T-cell (primary cell): ENCODE measurements around the gene SORL1. TPM values are rescaled to one million over a fixed set of nuclear protein-coding genes. Genes with fewer than 3 reads are reported as not detected.
A peak's percentile ranks its signal among the peaks of the same experiment; 100 is the strongest.

Source experiments
- ATAC-seq, 4 experiments: fragments of 200-7000 bp in 3 of 4; fragments of 150-1000 bp in 1 of 4; cut with Tn5 transposase; replicated peaks in 1 of 4; 1 replicate in 3 of 4; 2 replicates in 1 of 4; pipeline ENCODE4 v1.10.0; 2021; ENCODE audit warnings: moderate library complexity in 3 of 4, mild to moderate bottlenecking in 2 of 4, moderate number of reproducible peaks in 1 of 4
- CTCF ChIA-PET, 2 donors: fragments of 300-600 bp; sonication (Branson Sonifier 250); formaldehyde crosslinking; loops; one replicate each; lab custom pipeline; 2022; ENCODE audit warnings: antibody characterized with exemption in 2 of 2; lab: Charles Lee
- POLR2A ChIA-PET, 2 donors: fragments of 300-600 bp; sonication (Branson Sonifier 250); formaldehyde crosslinking; loops; one replicate each; lab custom pipeline; 2022; ENCODE audit warnings: antibody characterized with exemption in 2 of 2; lab: Charles Lee
- DNase-seq, 35 experiments: peaks; one replicate each; pipeline versions ENCODE4 v3.0.0 to v3.0.0-alpha.2; 2013 to 2023
- H3K27ac ChIP-seq: one replicate; pipeline ENCODE4 v1.5.1; 2013; ENCODE audit warnings: low read length
- H3K27me3 ChIP-seq, 2 experiments: replicated peaks in 1 of 2; 1 replicate in 1 of 2; 2 replicates in 1 of 2; pipeline versions ENCODE4 v1.6.1 to v1.7.0; 2013; ENCODE audit warnings: low read length in 1 of 2, mixed read lengths in 1 of 2; ENCODE audit not compliant: control insufficient read depth in 2 of 2, insufficient read depth in 2 of 2; ENCODE audit errors: extremely low read depth in 1 of 2
- H3K36me3 ChIP-seq, 2 donors: 1 replicate in 1 of 2; 2 replicates in 1 of 2; pipeline versions ENCODE4 v1.6.1 to v1.7.0; 2013; ENCODE audit warnings: low read length in 1 of 2; ENCODE audit not compliant: control insufficient read depth in 2 of 2, insufficient read depth in 1 of 2; ENCODE audit errors: extremely low read depth in 1 of 2
- H3K4me1 ChIP-seq, 2 experiments: 1 replicate in 1 of 2; 2 replicates in 1 of 2; pipeline versions ENCODE4 v1.6.1 to v1.7.0; 2013; ENCODE audit warnings: low read length in 2 of 2, mixed read lengths in 1 of 2; ENCODE audit not compliant: insufficient read depth in 2 of 2, control insufficient read depth in 1 of 2; ENCODE audit errors: extremely low read depth in 1 of 2
- H3K4me3 ChIP-seq, 2 donors: 1 replicate in 1 of 2; 2 replicates in 1 of 2; pipeline versions ENCODE4 v1.5.1 to v1.7.0; 2013; ENCODE audit warnings: mild to moderate bottlenecking in 2 of 2, low read length in 1 of 2, moderate library complexity in 1 of 2; ENCODE audit not compliant: control insufficient read depth in 1 of 2; ENCODE audit errors: extremely low read depth in 1 of 2
- H3K9me3 ChIP-seq: 2 replicates; pipeline ENCODE4 v1.7.0; 2013
- H3K27ac Mint-ChIP-seq, 2 donors: one replicate each; pipeline ENCODE4 v1.8.0; 2020 to 2021; ENCODE audit warnings: mild to moderate bottlenecking in 2 of 2, mixed read lengths in 2 of 2
- H3K27me3 Mint-ChIP-seq, 2 donors: one replicate each; pipeline ENCODE4 v1.8.0; 2021 to 2022; ENCODE audit warnings: mixed read lengths in 2 of 2
- H3K36me3 Mint-ChIP-seq: one replicate; pipeline ENCODE4 v1.8.0; 2021; ENCODE audit warnings: mixed read lengths
- H3K4me1 Mint-ChIP-seq, 3 donors: one replicate each; pipeline ENCODE4 v1.8.0; 2020 to 2022; ENCODE audit warnings: mixed read lengths in 3 of 3, mild to moderate bottlenecking in 1 of 3
- H3K4me3 Mint-ChIP-seq, 3 donors: one replicate each; pipeline ENCODE4 v1.8.0; 2020 to 2022; ENCODE audit warnings: mild to moderate bottlenecking in 3 of 3, mixed read lengths in 3 of 3, moderate library complexity in 3 of 3
- H3K9me3 Mint-ChIP-seq, 3 donors: one replicate each; pipeline ENCODE4 v1.8.0; 2020 to 2022; ENCODE audit warnings: mixed read lengths in 3 of 3
- WGBS: methylation state at CpG from one replicate; pipeline ENCODE4 v1.1.5; 2013; ENCODE audit warnings: missing lambda C conversion rate; ENCODE audit not compliant: insufficient coverage; 5-methylcytosine and 5-hydroxymethylcytosine counted together
- total RNA-seq, 35 experiments: library from RNA in 6 of 35; stranded (reverse) in 6 of 35; fragments of 120-200 nt in 1 of 35; gene quantifications; one replicate each; pipeline versions ENCODE4 v1.2.1 to v1.2.4 and lab custom pipeline; 2013 to 2026

The SORL1 gene
- total RNA-seq, 5 donors from 2014 or later (not counting 1 experiment from before 2014, with no cell fraction given) = 361 to 422 (median 392) TPM

DNA sequence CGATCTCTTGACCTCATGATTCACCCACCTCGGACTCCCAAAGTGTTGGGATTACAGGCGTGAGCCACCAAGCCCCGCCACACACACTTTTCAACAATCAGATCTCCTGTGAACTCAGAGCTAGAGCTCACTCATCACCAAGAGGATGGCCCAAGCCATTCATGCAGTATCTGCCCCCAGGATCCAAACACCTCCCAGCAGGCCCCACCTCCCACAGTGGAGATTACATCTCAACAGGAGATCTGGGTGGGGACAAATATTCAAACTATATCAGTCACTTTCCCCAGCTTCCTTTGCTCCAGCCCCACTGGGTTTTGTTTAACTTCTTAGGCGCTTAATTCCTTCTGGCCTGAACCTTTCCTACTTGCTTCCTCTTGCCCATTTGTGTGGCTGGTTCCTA lies 26.3 kb upstream of the SORL1 start:
- H3K36me3 ChIP-seq = no peaks in the 10 kb centered on the region
- H3K27ac ChIP-seq = no peak overlapping the region
- H3K27me3 ChIP-seq = no peaks in the 10 kb centered on the region
- Mint-ChIP-seq H3K9me3 (no peaks in the 10 kb centered on the region), H3K4me3 (no peak overlapping the region), H3K36me3 (peaks cover 19% of the 10 kb centered on the region), H3K27ac (peak overlapping the region; percentile 46 to 56), H3K4me1 (peaks cover 63 to 74% (median 64%) of the 10 kb centered on the region in 3 donors), H3K27me3 (no peaks in the 10 kb centered on the region)
- ChIA-PET POLR2A (interaction anchor here in 1 of 2 donors (0.6 to 0.7 kb wide), 2 partner anchors 9 to 125 kb away, joined by 3 to 7 read pairs; no protein-coding TSS in a partner anchor), CTCF (no interaction called here)
- 100% methylated on average over 4 of the region's 5 CpGs for WGBS
- DNase-seq (no peak), ATAC-seq (no peak)
- H3K9me3 ChIP-seq = no peaks in the 10 kb centered on the region
- no peak overlapping the region for H3K4me3 ChIP-seq
- peaks cover 5 to 13% of the 10 kb centered on the region in 2 experiments for H3K4me1 ChIP-seq

DNA sequence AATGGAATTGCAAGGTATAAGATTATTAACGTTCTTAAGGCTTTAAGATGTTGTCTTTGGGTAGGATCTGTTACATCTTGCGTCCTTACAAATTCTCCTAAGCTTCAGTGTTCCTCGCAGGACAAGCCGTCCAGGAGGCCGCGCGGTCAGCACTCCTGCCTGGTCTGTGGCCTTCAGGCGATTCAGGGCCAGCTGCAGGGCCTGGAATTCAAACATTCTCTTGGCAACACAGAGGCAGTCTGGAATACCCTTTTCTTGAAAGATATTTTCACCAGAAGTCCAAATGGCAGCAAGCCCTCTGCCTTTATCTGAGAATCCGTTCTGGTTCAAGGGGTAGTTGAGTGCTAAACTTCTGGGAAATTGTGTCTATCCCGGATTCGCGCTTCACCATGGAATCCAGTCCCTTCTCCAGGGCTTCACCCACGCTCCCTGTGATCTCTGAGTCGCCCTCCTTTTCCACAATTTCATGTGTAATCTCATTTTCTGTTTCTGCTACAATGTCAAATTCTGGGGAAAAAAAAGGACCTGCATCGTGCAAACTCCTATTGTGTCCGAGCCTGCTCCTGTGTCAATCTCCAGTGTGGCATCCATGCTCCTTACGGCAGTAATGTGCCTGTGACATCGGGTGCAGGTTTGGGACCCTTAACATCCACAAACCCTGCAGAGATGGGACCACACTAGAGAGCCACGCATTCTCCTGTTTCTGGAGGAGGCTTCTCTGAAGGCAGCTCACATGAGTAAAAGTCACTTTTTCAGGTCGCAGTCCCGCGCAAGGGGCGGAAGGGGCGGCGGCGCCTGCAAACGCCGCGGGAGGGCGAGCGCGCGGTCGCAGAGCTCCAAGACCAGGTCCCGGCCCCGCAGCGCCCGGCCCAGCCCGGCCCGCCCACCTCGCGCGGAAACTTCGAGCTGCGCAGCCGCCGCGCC lies 25.4 kb upstream of the SORL1 start:
- Mint-ChIP-seq H3K4me3 (peak overlapping the region; percentile 64 to 73 (median 65)), H3K9me3 (no peaks in the 10 kb centered on the region), H3K27me3 (no peaks in the 10 kb centered on the region), H3K27ac (peak overlapping the region; percentile 30 to 46), H3K4me1 (peaks cover 56 to 67% (median 61%) of the 10 kb centered on the region in 3 donors), H3K36me3 (peaks cover 22% of the 10 kb centered on the region)
- ChIA-PET POLR2A (interaction anchor here (0.6 to 1.4 kb wide), 3 partner anchors 24 to 112 kb away, joined by 3 to 7 read pairs (median 6); no protein-coding TSS in a partner anchor), CTCF (interaction anchor here (0.5 to 1.7 kb wide), 13 partner anchors 8 to 150 kb away, joined by 3 to 9 read pairs (median 3); no protein-coding TSS in a partner anchor)
- Histone ChIP-seq H3K27ac (no peak overlapping the region), H3K4me3 (peak overlapping the region; percentile 2 to 35), H3K9me3 (no peaks in the 10 kb centered on the region), H3K36me3 (no peaks in the 10 kb centered on the region), H3K27me3 (no peaks in the 10 kb centered on the region), H3K4me1 (peaks cover 5 to 12% of the 10 kb centered on the region in 2 experiments)
- DNase-seq (peak in 29 of 35 experiments; percentile 12 to 63 (median 36)), ATAC-seq (peak; percentile 78 to 91 (median 82))
- 26% methylated on average over 35 of the region's 48 CpGs for WGBS

DNA sequence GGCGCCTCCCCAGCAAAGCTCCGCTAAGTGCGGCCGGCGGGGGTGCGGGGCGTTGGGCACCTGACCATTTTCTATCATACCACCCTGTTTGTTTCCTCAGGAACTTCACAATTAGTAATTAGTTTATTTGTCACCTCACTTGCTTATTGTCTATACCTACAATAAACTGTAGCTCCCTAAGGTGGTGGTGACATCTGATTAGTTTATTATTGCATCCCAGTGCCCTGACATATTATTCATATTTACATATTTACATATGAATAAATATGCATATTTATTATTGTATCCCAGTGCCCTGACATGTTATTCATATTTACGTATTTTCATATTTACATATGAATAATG lies 24.7 kb upstream of the SORL1 start:
- ATAC-seq (no peak), DNase-seq (peak in 1 of 35 experiments; percentile 30)
- ChIA-PET CTCF (interaction anchor here (0.5 to 1.7 kb wide), 13 partner anchors 8 to 150 kb away, joined by 3 to 9 read pairs (median 3); no protein-coding TSS in a partner anchor), POLR2A (interaction anchor here (0.5 to 1.4 kb wide), 4 partner anchors 18 to 112 kb away, joined by 3 to 7 read pairs (median 5); no protein-coding TSS in a partner anchor)
- Mint-ChIP-seq H3K9me3 (no peaks in the 10 kb centered on the region), H3K27ac (no peak overlapping the region), H3K36me3 (peaks cover 24% of the 10 kb centered on the region), H3K4me1 (peaks cover 52 to 62% (median 57%) of the 10 kb centered on the region in 3 donors), H3K27me3 (no peaks in the 10 kb centered on the region), H3K4me3 (peak overlapping the region; percentile 26 to 73 (median 55))
- Histone ChIP-seq H3K36me3 (no peaks in the 10 kb centered on the region), H3K27ac (no peak overlapping the region), H3K27me3 (no peaks in the 10 kb centered on the region), H3K4me1 (peaks cover 2 to 12% of the 10 kb centered on the region in 2 experiments), H3K9me3 (no peaks in the 10 kb centered on the region), H3K4me3 (peak overlapping the region; percentile 2 to 27)
- WGBS = 0% methylated on average over 3 of the region's 8 CpGs

DNA sequence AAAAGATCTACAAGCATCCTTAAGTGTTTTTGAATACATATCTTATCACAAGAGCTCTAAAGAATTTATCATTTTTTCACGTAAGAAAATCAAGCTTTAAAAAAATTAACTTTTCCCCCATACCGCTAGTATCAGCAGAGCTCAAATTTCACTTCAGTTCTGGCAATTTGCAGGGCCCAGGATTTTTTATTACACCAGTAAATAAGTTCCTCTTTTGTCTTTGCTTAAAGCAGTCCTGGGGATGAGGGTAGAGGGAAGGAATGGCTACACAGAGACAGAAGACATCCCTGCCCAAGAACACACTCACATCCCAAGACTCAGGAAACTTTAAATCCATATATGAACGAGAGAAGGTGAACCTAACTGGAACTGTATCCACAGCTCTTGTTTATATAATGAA lies 22.6 kb upstream of the SORL1 start:
- Histone ChIP-seq H3K36me3 (no peaks in the 10 kb centered on the region), H3K9me3 (no peaks in the 10 kb centered on the region), H3K4me3 (no peak overlapping the region), H3K27me3 (no peaks in the 10 kb centered on the region), H3K4me1 (peaks cover 2 to 7% of the 10 kb centered on the region in 2 experiments), H3K27ac (no peak overlapping the region)
- Mint-ChIP-seq H3K36me3 (peaks cover 20% of the 10 kb centered on the region), H3K4me3 (no peak overlapping the region), H3K4me1 (peaks cover 31 to 42% (median 37%) of the 10 kb centered on the region in 3 donors), H3K27ac (no peak overlapping the region), H3K27me3 (no peaks in the 10 kb centered on the region), H3K9me3 (no peaks in the 10 kb centered on the region)
- CTCF ChIA-PET = interaction anchor here in 1 of 2 donors (1.0 kb wide), 1 partner anchor 18 kb away, joined by 3 read pairs; no protein-coding TSS in a partner anchor
- POLR2A ChIA-PET = no interaction called here
- DNase-seq (no peak), ATAC-seq (no peak)
- whole genome bisulfite sequencing = 100% methylated on average over 1 of the region's 3 CpGs

DNA sequence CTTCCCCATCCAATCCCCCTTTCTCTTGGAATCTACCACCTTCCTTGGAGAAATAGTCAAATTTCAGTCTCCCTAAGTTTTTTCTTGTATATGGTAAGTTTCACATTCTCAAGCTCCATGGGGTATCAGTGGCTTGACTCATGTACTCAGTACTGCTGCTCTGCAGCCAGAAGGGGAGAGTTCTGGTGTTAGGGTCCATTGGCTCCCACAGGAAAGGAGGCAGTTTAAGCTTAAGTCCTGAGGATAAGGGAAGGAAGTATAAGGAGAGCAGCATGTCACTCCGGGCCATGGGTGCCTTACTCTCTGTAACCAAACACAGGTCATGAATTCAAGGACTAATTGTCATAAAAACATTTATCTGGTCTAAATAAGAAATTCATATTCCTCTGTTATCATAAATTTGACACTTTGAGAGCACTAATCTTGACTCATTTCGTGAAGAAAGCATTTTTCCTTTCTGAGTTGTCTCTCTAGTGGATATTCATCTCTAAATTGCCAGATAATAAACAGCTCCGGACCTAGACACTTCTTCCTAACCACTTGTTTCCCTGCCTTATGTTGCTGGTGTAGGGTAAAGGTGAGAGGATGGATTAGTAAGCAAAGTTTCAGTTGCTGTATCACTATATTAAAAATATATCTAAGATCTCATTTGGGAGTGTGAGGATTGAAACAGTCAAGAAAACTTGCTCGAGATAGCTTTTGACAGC lies 20.1 kb upstream of the SORL1 start:
- no peak for DNase-seq
- Mint-ChIP-seq H3K27ac (no peak overlapping the region), H3K4me3 (no peak overlapping the region), H3K4me1 (peaks cover 41 to 47% (median 44%) of the 10 kb centered on the region in 3 donors), H3K27me3 (no peaks in the 10 kb centered on the region), H3K9me3 (no peaks in the 10 kb centered on the region), H3K36me3 (peaks cover 13% of the 10 kb centered on the region)
- H3K4me3 ChIP-seq = no peak overlapping the region
- no peak for ATAC-seq
- H3K36me3 ChIP-seq = no peaks in the 10 kb centered on the region
- H3K27me3 ChIP-seq = no peaks in the 10 kb centered on the region
- ChIA-PET POLR2A (no interaction called here), CTCF (interaction anchor here in 1 of 2 donors (0.6 kb wide), 1 partner anchor 9 kb away, joined by 5 read pairs; no protein-coding TSS in a partner anchor)
- no peak overlapping the region for H3K27ac ChIP-seq
- no CpG with 5 or more reads among the region's 4 CpGs for WGBS
- peaks cover 2 to 3% of the 10 kb centered on the region in 2 experiments for H3K4me1 ChIP-seq
- H3K9me3 ChIP-seq = no peaks in the 10 kb centered on the region
